ENCODE data around the gene CXCR2.

DNA sequence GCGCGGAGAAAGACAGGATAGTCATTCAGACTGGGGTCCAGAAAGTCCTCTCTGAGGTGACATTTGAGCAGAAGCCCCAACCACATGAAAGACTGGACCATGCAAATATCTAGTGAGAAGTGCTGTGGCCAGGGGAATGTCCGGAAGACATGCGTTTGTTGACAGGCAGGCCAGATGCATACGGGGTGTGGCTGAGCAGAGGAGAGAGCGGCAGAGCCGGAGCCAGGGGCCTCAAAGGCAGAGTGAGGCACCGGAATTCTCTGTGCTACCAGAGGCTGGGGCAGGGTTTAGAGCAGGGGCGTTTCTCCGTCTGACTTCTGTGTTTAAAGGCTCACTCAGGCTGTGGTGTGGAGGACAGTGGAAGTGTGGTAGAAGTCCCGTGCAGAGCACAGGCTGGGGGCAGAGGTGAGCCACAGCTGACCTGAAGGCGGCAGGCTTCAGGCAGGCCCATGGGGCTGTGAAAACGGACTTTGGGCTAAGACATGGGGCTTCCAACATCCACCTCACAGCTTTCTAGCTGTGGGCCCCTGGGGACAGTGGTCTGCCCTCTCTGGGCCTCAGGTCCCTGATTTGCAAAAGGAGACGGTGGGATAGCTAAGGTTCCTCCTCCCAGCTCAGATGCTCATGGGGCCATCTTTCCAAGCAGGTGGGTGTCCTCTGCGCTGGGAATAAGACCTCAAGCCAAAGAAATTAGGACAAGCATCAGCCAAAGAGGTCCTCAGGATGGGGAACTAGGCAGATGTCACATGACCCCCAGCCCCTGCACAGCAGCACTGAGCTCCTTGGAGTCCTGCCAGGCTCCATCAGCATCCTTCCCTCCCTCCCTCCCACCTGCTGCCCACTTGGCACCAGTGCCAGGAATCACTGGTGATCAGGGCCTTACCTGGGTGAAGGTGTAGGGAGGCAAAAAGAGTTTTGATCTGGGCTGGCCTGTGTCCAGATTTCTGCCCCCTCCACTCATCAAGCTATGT lies 45.6 kb upstream of the CXCR2 start:
- TF ChIP-seq, protein P1, sequence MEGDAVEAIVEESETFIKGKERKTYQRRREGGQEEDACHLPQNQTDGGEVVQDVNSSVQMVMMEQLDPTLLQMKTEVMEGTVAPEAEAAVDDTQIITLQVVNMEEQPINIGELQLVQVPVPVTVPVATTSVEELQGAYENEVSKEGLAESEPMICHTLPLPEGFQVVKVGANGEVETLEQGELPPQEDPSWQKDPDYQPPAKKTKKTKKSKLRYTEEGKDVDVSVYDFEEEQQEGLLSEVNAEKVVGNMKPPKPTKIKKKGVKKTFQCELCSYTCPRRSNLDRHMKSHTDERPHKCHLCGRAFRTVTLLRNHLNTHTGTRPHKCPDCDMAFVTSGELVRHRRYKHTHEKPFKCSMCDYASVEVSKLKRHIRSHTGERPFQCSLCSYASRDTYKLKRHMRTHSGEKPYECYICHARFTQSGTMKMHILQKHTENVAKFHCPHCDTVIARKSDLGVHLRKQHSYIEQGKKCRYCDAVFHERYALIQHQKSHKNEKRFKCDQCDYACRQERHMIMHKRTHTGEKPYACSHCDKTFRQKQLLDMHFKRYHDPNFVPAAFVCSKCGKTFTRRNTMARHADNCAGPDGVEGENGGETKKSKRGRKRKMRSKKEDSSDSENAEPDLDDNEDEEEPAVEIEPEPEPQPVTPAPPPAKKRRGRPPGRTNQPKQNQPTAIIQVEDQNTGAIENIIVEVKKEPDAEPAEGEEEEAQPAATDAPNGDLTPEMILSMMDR (IDR thresholded peaks at IDR 0.05; ENCODE audit: insufficient read depth, low read length, poor library complexity, severe bottlenecking), result no peak
- no peak for TF ChIP-seq EZH2phosphoT487 (conservative IDR thresholded peaks at IDR 0.05; ENCODE audit: low read length)
